WERI-Rb-1 (cell line): ENCODE data around the gene HPCAL1.

Source experiments
- DNase-seq: peaks from one replicate; pipeline ENCODE4 v3.0.0-alpha.2; 2020
- H3K27ac ChIP-seq: fragments of 250-450 bp; sonication (Bioruptor Pico); 2 replicates; pipeline ENCODE4 v1.5.1; 2020; ENCODE audit warnings: mild to moderate bottlenecking, moderate library complexity
- H3K27me3 ChIP-seq: fragments of 250-450 bp; sonication (Bioruptor Pico); 2 replicates; pipeline ENCODE4 v1.5.1; 2021; ENCODE audit warnings: mild to moderate bottlenecking, low read depth, moderate library complexity; ENCODE audit not compliant: insufficient read depth, severe bottlenecking
- H3K36me3 ChIP-seq: fragments of 250-450 bp; sonication (Bioruptor Pico); 2 replicates; pipeline ENCODE4 v1.5.1; 2020; ENCODE audit warnings: mild to moderate bottlenecking, moderate library complexity
- H3K4me3 ChIP-seq: 2 replicates; pipeline ENCODE4 v1.5.1; 2011; ENCODE audit warnings: low read depth, mild to moderate bottlenecking, control low read depth, low read length
- H3K9me3 ChIP-seq: fragments of 250-450 bp; sonication (Bioruptor Pico); 2 replicates; pipeline ENCODE4 v1.5.1; 2021; ENCODE audit warnings: mild to moderate bottlenecking, moderate library complexity; ENCODE audit not compliant: severe bottlenecking
- CTCF ChIP-seq: IDR thresholded peaks from 2 replicates; pipeline ENCODE4 v1.5.1; 2011; ENCODE audit warnings: low read depth, mild to moderate bottlenecking, control low read depth, inconsistent platforms, low read length

HPCAL1 gene

DNA sequence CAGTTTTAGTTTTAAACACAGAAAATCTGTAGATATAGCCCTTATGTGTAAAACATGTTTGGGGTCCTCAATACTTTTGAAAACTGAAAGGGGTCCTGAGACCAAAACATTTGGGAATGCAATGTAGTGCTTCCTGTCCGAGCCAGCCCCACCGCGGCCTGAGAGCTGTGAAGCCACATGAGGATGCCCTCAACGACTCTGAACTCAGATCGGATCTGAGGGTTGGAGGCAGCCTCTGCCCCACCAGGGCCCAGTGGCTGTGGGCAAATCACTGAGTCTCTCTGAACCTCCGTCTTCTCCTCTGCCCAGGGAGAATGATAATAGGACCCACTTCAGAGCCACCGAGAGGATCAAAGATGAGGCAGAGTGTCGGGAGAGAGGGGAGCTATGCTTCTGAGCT lies 33.4 kb upstream of the HPCAL1 start:
- Histone ChIP-seq H3K27ac (no peak overlapping the region), H3K9me3 (peaks cover 5% of the 10 kb centered on the region), H3K27me3 (no peaks in the 10 kb centered on the region), H3K4me3 (no peak overlapping the region), H3K36me3 (no peaks in the 10 kb centered on the region)
- DNase-seq = peak; percentile 4
- no peak for TF ChIP-seq CTCF

DNA sequence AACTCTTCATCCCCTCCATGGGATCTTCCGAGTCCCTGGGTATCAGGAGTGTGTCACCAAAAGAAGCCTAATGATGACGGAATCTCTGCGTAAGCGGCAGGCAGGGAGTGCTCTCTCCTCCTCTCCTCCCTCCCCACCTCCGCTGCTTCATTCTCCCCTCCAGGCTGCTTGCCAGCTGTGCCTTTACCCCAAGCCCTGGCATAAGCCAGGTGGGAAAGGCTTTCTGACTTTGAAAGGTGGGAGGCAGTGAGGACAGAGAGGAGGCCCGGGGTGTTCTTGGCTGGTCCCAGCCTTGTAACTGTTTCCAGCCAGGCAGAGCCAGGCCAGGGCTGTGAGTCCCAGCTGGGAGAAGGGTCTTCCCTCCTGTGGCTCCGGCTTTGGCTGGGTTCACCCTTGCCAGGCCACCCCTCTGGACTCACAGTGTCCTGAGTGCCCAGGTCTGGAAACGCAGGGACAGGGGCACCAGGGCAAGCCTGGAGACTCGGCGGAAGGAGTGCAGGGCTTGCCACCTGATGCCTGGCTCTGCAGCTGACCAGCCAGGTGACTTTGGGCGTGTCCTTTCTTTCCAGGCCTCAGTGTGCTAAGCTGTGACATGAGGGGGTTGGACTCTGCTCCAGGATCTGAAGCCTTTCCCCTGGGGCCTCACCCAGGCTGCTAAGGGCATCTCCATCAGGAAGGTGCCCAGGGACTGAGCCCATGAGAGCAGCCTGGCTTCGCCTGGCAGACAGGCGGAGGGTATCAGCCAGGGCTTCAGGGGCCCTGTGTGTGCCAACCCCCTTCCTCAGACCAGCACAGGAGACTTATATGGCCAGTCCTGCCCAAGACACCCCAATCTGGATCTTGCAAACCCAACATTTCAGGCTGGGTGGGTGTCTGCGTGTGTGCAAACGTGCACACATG lies 32.7 kb upstream of the HPCAL1 start:
- Histone ChIP-seq H3K27ac (no peak overlapping the region), H3K27me3 (no peaks in the 10 kb centered on the region)
- peak; percentile 8 for DNase-seq

DNA sequence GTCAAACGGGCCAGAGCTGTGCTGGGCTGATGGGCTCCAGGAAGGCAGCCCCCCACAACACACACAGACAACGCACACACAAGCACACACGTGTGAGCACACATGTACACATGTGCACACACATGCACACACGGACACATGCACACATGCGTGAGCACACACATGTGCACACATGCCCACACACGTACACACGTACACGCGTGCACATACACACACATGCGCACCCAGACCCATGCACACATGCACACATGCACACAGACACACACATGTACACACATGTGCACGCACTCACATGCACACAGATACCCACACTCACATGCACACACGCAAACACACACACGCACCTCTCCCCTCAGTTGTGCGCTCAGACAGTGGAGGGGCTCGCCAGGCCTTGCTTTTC lies 31.2 kb upstream of the HPCAL1 start:
- Histone ChIP-seq H3K4me3 (no peak overlapping the region), H3K27ac (no peak overlapping the region), H3K27me3 (no peaks in the 10 kb centered on the region), H3K9me3 (peaks cover 5% of the 10 kb centered on the region), H3K36me3 (no peaks in the 10 kb centered on the region)
- DNase-seq = no peak
- TF ChIP-seq CTCF = 0 out of 2 replicates have a peak, but pooled peaks have one; percentile 2

More for the DNA sequence above, 32.7 kb upstream of the HPCAL1 start:
- Histone ChIP-seq H3K4me3 (no peak overlapping the region), H3K36me3 (no peaks in the 10 kb centered on the region), H3K9me3 (peaks cover 5% of the 10 kb centered on the region)
- no peak for TF ChIP-seq CTCF

- H3K4me3 ChIP-seq = no peak overlapping the region
- no peak for TF ChIP-seq CTCF
- H3K27ac ChIP-seq = no peak overlapping the region
- DNase-seq = peak; percentile 4
- no peaks in the 10 kb centered on the region for H3K27me3 ChIP-seq
- peaks cover 5% of the 10 kb centered on the region for H3K9me3 ChIP-seq
- no peaks in the 10 kb centered on the region for H3K36me3 ChIP-seq
Measured at GRCh38 chr2:10271946-10272345, 30.8 kb upstream of the HPCAL1 start.

GRCh38 chr2:10272464-10272863 lies 30.2 kb upstream of the HPCAL1 start:
- no peak overlapping the region for H3K27ac ChIP-seq

More at GRCh38 chr2:10272464-10272863, 30.2 kb upstream of the HPCAL1 start:
- peak; percentile 10 for DNase-seq
- no peak for TF ChIP-seq CTCF
- H3K4me3 ChIP-seq = no peak overlapping the region
- no peaks in the 10 kb centered on the region for H3K27me3 ChIP-seq
- no peaks in the 10 kb centered on the region for H3K36me3 ChIP-seq
- peaks cover 5% of the 10 kb centered on the region for H3K9me3 ChIP-seq
